HG03460 (cell line): ENCODE results near the gene WDR44.
"Not testable (repeated sequence)": the region's sequence is repeated elsewhere in the genome, so short reads cannot be mapped to it uniquely, and the experiment has no call there.

ENCODE experiments used
- ATAC-seq: cut with Tn5 transposase; IDR thresholded peaks from one replicate; pipeline ENCODE4 v1.9.1; 2021; ENCODE audit not compliant: unreplicated experiment

The WDR44 gene, protein sequence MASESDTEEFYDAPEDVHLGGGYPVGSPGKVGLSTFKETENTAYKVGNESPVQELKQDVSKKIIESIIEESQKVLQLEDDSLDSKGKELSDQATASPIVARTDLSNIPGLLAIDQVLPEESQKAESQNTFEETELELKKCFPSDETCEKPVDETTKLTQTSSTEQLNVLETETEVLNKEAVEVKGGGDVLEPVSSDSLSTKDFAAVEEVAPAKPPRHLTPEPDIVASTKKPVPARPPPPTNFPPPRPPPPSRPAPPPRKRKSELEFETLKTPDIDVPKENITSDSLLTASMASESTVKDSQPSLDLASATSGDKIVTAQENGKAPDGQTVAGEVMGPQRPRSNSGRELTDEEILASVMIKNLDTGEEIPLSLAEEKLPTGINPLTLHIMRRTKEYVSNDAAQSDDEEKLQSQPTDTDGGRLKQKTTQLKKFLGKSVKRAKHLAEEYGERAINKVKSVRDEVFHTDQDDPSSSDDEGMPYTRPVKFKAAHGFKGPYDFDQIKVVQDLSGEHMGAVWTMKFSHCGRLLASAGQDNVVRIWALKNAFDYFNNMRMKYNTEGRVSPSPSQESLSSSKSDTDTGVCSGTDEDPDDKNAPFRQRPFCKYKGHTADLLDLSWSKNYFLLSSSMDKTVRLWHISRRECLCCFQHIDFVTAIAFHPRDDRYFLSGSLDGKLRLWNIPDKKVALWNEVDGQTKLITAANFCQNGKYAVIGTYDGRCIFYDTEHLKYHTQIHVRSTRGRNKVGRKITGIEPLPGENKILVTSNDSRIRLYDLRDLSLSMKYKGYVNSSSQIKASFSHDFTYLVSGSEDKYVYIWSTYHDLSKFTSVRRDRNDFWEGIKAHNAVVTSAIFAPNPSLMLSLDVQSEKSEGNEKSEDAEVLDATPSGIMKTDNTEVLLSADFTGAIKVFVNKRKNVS

GRCh38 chrX:118345464-118346257, at the start of gene WDR44:
TSS of gene WDR44 (plus strand) at chrX:118346106. CDS start at chrX:118346504, 398 bp downstream.
- peak; percentile 83 for ATAC-seq

DNA sequence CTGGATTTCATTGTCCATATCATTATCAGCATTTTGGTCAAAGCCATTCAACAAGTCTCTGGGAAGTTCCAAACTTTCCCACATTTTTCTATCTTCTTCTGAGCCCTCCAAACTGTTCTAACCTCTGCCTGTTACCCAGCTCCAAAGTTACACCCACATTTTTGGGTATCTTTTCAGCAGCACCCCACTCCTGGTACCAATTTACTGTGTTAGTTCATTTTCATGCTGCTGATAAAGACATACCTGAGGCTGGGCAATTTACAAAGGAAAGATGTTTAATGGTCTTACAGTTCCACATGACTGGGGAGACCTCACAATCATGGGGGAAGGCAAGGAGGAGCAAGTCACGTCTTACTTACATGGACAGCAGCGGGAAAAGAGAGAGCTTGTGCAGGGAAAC, 40.1 kb upstream of the WDR44 start:
- not testable (repeated sequence) for ATAC-seq

GRCh38 chrX:118315529-118315928, 30.4 kb upstream of the WDR44 start:
- no peak for ATAC-seq

DNA sequence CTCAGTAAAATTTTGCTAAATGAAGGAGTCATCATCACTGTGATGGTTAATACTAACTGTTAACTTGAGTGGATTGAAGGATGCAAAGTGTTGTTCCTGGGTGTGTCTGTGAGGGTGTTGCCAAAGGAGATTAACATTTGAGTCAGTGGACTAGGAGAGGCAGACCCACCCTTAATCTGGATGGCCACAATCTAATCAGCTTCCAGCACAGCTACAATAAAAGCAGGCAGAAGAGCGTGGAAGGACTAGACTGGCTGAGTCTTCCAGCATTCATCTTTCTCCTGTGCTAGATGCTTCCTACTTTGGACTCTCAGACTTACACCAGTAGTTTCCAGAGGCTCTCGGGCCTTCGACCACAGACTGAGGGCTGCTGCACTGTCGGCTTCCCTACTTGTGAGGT, 21.3 kb upstream of the WDR44 start:
- no peak for ATAC-seq

DNA sequence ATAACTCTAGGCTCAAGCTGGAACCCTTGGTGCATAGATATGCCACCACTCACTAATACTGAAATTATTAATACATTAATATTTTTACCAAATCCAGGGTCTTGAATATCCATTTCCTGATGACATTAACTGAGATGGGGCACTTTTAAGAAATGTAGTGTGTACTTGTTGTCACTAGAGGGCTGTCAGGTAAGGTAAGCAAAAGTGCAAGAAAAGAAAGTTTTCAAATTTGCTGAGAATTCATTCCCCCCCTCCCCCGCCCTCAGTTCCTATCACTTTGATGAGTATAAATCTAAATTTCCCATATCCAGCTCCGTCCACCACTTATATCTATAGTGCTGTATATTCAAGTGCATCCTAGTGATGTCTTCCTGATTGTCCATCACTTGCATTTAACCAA, 20.5 kb upstream of the WDR44 start:
- ATAC-seq: no peak

- no peak for ATAC-seq
These were observed 16.7 kb upstream of the WDR44 start for GRCh38 chrX:118329175-118329574.

DNA sequence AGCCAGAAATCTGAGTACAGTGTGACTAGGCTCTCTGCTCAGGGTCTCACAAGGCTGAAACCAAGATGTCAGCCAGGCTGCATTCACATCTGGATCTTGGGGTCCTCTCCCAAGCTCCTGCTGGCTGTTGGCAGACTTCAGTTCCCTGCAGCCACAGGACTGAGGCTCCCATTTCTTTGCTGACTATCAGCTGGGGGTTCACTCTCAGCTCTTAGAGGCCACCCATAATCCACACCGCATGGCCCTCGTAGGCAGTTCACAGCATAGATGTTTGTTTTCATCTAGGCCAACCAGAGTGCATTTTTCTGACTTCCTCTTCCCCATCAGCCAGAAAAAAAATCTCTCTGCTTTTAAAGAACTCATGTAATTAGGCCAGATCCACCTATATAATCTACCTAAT, 8.2 kb upstream of the WDR44 start:
- ATAC-seq: no peak

DNA sequence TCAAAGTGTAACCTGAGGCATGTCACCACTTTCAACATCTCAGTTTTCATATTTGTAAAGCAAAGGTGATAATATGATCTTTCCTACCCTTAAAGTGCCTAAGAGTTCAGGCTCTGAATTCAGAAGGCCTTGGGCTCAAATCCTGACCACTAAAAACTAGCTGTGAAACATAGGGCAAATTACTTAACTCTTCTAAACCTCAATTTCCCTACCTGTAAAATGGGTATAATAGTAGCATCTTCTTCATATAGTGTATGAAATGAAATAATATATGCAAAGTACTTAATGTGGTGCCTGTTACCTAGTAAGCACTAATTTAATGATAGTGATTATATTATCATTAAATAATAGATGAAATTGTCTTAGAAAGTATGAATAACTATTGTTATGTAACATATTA, 7.0 kb upstream of the WDR44 start:
- no peak for ATAC-seq

- peak; percentile 7 for ATAC-seq
These were observed 852 bp upstream of the WDR44 start for GRCh38 chrX:118345045-118345463.

DNA sequence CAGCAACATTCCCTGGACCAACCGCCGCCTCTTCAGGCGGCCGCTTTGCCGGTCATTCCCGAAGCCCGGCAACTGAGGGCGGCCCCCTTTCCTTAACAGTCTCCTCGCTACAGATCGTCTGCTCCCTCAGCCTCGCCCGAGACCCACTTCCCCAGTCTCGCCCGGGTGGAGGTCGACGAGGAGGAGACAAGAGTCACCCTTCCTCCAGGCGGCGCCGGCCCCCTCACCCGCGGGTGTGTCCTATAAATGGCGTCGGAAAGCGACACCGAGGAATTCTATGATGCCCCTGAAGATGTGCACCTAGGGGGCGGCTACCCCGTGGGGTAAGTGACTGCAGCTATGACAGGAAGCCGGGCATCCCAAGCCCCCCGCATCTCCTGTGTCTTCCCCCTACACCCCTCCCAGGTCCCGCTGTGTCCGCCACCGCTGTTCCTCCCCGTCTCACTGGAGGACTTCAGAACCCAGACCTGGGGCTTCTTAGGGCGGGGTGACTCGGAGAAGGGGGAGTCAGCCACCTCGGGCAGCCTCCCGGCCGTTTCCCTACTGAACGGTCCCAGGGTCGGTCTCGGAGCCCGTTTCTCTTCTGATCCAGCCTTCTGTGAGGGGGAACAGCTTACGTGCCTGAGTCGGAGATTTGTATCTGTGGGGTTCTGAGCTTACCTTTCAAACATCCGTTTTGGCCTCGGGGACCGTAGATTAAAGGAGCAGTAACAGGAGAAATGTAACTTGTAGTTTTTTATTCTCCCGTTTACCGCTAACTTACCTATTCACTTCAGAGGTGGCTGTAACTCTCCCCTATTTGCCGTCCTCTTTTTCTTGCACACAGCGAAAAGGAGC, 570 bp downstream of the WDR44 start:
- ATAC-seq: peak; percentile 28

DNA sequence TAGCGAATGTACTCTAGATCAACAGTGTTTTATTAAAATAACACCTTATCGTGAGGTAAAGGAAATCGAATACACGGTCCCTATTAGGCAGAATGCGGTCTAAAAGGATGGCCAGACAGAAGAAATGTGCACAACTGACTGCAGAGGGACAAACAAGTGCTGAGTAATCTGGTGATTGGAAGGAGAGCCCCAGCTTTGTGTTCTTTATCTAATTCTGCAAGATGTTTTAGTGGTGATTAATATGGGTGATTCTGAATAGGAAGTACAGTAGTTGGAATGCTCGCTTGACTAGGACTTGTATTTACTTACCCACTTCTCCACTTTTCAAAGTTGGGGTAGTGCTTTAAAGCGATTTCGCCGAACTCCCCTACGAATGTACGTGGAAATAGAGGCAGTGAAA, 1.2 kb downstream of the WDR44 start:
- no peak for ATAC-seq

DNA sequence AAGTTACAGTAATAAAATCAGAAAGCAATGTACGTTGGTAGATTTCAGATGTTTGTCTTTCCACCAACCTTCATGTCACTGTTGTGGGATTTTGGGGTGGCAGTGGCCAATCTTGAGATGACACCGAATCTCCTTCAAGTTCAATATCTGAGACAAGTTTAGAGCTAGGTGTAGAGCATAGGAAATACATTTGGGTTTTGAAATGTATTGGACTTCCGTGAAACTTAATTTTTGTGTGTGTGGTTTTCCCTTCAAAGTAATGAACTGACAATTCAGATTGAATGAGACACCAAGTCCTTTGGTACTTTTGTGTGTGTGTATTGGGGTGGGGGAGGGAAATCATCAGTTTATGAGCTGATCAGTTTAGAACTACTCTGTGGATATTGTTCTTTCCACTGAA, 1.8 kb downstream of the WDR44 start:
- no peak for ATAC-seq

DNA sequence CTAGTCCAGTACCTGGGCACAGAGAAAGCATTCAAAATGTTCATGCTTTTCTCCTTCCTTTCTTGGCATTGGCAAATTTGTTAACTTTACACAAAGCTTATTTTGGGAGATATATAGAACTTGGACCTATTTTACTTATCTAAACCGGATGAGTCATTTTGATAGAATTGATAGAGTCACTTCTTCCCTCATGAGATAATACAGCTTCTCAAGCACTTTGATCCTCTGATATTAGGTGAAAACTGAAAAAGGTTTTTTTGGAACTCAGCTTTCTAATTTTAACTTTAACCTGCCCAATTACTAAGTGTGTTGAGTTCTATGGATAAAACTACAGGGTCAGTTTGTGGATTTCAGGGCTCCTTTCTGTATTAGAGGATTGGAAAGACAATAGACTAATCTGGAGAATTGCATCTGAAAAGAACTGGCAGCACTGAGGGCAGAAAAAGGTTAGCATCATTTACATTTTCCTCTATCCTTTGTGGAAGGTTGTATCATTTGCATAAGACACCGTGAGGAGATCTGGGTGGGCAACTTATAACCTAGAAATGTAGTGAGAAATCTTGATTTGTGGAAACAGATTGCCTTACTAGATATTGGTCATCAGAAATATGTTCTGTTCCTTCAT, 2.4 kb downstream of the WDR44 start:
- no peak for ATAC-seq

DNA sequence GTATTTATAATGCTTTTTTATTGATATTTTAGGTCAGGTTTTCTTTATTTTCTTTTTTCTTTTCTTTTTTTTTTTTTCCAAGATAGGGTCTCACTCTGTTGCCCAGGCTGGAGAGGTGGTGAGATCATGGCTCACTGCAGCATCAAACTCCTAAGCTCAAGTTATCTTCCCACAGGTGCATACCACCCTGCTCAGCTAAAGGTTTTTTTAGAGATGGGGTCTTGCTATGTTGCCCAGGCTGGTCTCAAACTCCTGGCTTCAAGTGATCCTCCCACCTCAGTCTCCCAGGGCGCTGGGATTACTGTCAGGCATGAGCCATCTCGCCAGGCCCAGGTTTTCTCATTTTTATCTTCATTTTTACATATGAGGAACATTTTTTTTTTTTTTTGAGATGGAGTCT, 3.3 kb downstream of the WDR44 start:
- no peak for ATAC-seq

DNA sequence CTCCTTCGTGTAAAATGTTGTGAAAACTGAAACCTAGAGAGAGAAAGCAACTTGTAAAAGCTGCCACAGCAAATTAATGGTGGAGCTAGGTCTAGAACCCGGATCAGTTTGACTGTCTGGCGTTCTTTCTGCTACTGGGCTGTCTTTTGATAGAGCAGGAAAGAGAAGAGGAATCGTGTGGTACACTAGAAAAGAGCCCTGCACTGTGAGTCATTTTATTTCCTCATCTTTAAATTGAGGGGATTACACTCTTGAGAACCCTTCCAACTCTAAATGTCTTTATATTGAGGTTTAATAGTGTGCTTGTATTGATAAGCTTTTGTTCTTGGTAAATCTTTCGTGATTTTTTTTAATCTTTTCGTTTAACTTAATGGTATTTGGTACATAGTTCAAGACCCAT, 4.3 kb downstream of the WDR44 start:
- no peak for ATAC-seq

DNA sequence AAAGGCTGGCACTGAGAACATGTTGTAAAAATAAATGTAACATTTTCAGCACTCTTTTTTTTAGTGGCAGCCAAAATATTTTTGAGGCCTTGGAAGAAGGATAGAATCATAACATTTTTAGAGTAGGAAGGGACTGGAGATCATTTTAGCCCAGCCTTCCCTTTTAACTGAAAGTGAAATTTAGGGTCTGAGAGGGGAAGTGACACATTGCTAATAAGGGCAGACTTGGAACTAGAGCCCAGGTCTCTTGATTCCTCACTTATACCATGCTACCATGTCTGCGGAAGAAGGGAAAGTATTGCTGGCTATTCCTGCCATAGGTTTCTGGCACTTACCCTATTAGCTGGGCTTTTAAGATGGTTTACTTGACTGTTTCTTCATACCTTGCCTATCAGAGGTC, 4.8 kb downstream of the WDR44 start:
- no peak for ATAC-seq

- ATAC-seq: peak; percentile 1
These were observed 6.7 kb downstream of the WDR44 start for GRCh38 chrX:118352566-118352965.

DNA sequence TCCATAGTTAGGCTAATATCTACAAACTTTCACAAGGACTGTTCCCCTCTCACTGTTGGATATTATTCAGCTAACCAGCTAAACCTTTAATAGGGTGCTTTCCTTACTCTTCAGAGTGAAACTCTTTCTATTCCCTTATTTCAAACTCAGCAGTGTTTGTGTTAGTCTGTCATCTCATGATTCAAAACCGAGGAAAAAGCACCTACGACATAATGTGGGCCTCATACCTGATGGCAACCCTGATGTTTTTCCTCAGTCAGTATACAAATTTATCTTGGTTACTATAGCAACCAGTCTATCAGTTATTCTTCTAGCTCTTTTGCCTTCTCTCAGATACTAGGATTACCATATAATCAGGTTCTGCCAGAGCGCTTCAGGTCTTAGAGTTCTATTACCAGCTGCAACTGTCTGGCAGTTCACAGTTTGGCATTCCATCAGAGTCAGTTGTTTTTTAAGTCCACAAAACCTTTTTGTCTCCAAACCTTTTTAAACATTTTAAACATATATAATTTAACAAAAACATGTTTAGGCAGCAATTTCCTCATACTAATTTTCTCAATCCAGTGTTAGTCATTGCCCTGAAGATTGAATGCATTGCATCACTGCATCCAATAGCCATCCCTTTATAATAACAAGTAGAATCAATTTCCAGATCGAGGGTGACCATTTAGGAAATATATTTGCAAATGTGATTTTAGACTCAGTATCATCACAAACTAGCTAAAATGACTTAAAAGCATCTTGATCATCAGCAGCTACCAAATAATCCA, 7.4 kb downstream of the WDR44 start:
- peak; percentile 41 for ATAC-seq
